Colonic mucosa (tissue), 4 donors: Measurements from ENCODE around the gene PAGR1. TPM values are rescaled to one million over a fixed set of nuclear protein-coding genes. Genes with fewer than 3 reads are reported as not detected.
A peak's percentile ranks its signal among the peaks of the same experiment; 100 is the strongest.
"Not testable (repeated sequence)": the region's sequence is repeated elsewhere in the genome, so short reads cannot be mapped to it uniquely, and the experiment has no call there.

Source experiments
- DNase-seq: peaks from one replicate; pipeline ENCODE4 v3.0.0-alpha.2; 2020
- H3K27ac ChIP-seq: fragments of 200-600 bp; one replicate; pipeline ENCODE4 v1.8.0; 2021
- H3K27me3 ChIP-seq: fragments of 200-600 bp; one replicate; pipeline ENCODE4 v1.8.0; 2021
- H3K36me3 ChIP-seq: fragments of 200-600 bp; one replicate; pipeline ENCODE4 v1.8.0; 2021
- H3K4me1 ChIP-seq: fragments of 200-600 bp; one replicate; pipeline ENCODE4 v1.8.0; 2021; ENCODE audit warnings: mild to moderate bottlenecking
- H3K4me3 ChIP-seq: fragments of 200-600 bp; one replicate; pipeline ENCODE4 v1.8.0; 2021
- H3K9ac ChIP-seq, 2 donors: one replicate each; pipeline ENCODE4 v1.7.0; 2013; ENCODE audit warnings: control low read depth in 2 of 2, low read depth in 2 of 2, low read length in 2 of 2
- H3K9me3 ChIP-seq: fragments of 200-600 bp; one replicate; pipeline ENCODE4 v1.8.0; 2021
- CTCF ChIP-seq: fragments of 200-600 bp; IDR thresholded peaks from one replicate; pipeline ENCODE4 v1.8.0; 2022; ENCODE audit warnings: antibody characterized with exemption, mild to moderate bottlenecking
- intact Hi-C: fragments of 100-400 bp; cut with DNase I; formaldehyde crosslinking; loops from one replicate; pipeline ENCODE4 v1.14.1; 2022
- total RNA-seq, 2 donors: library from RNA; stranded (reverse); fragmentation: NEBNext Ultra II Directional in 1 of 2; extraction: Animal tissue kit (Norgen Biotek cat#: 25700) in 1 of 2; gene quantifications; one replicate each; pipeline ENCODE4 v1.2.1, GENCODE V29; 2021
- donor health status: healthy.
- donor health status: DM: no; HTN: no; CAD: no.
- donor health status: DM: no; HTN: no; CAD: no.

PAGR1 gene
- total RNA-seq, 2 donors from 2014 or later = 16.0 to 45.0 TPM

- Histone ChIP-seq H3K4me3 (peak within 1 kb of the TSS; percentile 89), H3K36me3 (no peaks in the 10 kb centered on the region), H3K27ac (peak within 1 kb of the TSS; percentile 86), H3K9ac (peak within 1 kb of the TSS; percentile 84 to 86), H3K4me1 (peaks cover 8% of the 10 kb centered on the region), H3K27me3 (no peaks in the 10 kb centered on the region), H3K9me3 (no peaks in the 10 kb centered on the region)
- intact Hi-C loops = loop anchor here (5.0 kb wide), 2 partner anchors 144 to 159 kb away; partner anchors contain the start of gene C16orf92
- DNase-seq = peak; percentile 95
- peak; percentile 37 for TF ChIP-seq CTCF
Observed at GRCh38 chr16:29862884-29863668, 47.1 kb downstream of the PAGR1 start, which contains the start of gene CDIPT. TSS of gene CDIPT (minus strand) at chr16:29863226. CDS start at chr16:29862857, 369 bp downstream.

- TF ChIP-seq CTCF = no peak
- peak overlapping the region; percentile 86 for H3K27ac ChIP-seq
- H3K4me3 ChIP-seq = peak overlapping the region; percentile 89
- H3K27me3 ChIP-seq = no peaks in the 10 kb centered on the region
- peaks cover 8% of the 10 kb centered on the region for H3K4me1 ChIP-seq
- no peak for DNase-seq
- H3K9ac ChIP-seq = peak overlapping the region in 1 of 2 donors; percentile 84
- intact Hi-C loops = loop anchor here (5.0 kb wide), 2 partner anchors 144 to 159 kb away; partner anchors contain the start of gene C16orf92
- H3K9me3 ChIP-seq = no peaks in the 10 kb centered on the region
- no peaks in the 10 kb centered on the region for H3K36me3 ChIP-seq
Observed at GRCh38 chr16:29863669-29863984, 47.7 kb downstream of the PAGR1 start.

- no peak for TF ChIP-seq CTCF
- Histone ChIP-seq H3K36me3 (no peaks in the 10 kb centered on the region), H3K4me3 (no peak overlapping the region), H3K9ac (no peak overlapping the region), H3K9me3 (no peaks in the 10 kb centered on the region), H3K4me1 (peaks cover 8% of the 10 kb centered on the region), H3K27me3 (no peaks in the 10 kb centered on the region), H3K27ac (no peak overlapping the region)
- intact Hi-C loops = loop anchor here (5.0 kb wide), 2 partner anchors 143 to 158 kb away; partner anchors contain the start of gene C16orf92
- no peak for DNase-seq
Observed at GRCh38 chr16:29864205-29864604, 48.3 kb downstream of the PAGR1 start.

- H3K9ac ChIP-seq = no peak overlapping the region
- H3K36me3 ChIP-seq = no peaks in the 10 kb centered on the region
- H3K27me3 ChIP-seq = no peaks in the 10 kb centered on the region
- no peaks in the 10 kb centered on the region for H3K9me3 ChIP-seq
- H3K27ac ChIP-seq = no peak overlapping the region
- intact Hi-C loops = no loop called here
- DNase-seq = no peak
- no peak overlapping the region for H3K4me3 ChIP-seq
- no peaks in the 10 kb centered on the region for H3K4me1 ChIP-seq
- TF ChIP-seq CTCF = no peak
Observed at GRCh38 chr16:29868396-29869009, 52.6 kb downstream of the PAGR1 start.

- H3K9ac ChIP-seq, H3K27me3 ChIP-seq, H3K4me3 ChIP-seq, H3K27ac ChIP-seq, intact Hi-C loops, DNase-seq, H3K9me3 ChIP-seq, H3K4me1 ChIP-seq, H3K36me3 ChIP-seq: not testable (repeated sequence)
Observed at GRCh38 chr16:29869067-29869466, 53.1 kb downstream of the PAGR1 start.

Other genes with a start within 250 kb of the PAGR1 start
- 1 to 10 TPM; 2.3 to 3.7 TPM for gene SPN, start 152.9 kb upstream of the PAGR1 start, total RNA-seq
- 100 to 1,000 TPM in 1 of 2 donors, 10 to 100 TPM in 1; 54.7 to 102 TPM for gene QPRT, start 137.0 kb upstream of the PAGR1 start, total RNA-seq
- 1 to 10 TPM; 1.7 TPM for gene C16orf54, start 70.2 kb upstream of the PAGR1 start, total RNA-seq
- gene ZG16, start 37.9 kb upstream of the PAGR1 start, total RNA-seq = 100 to 1,000 TPM; 280 to 758 TPM
- 100 to 1,000 TPM in 1 of 2 donors, 10 to 100 TPM in 1; 60.7 to 150 TPM for gene KIF22, start 25.4 kb upstream of the PAGR1 start, total RNA-seq
- 100 to 1,000 TPM; 286 to 441 TPM for gene MAZ, start 9.6 kb upstream of the PAGR1 start, total RNA-seq
- gene PRRT2, start 4.0 kb upstream of the PAGR1 start, total RNA-seq = 1 to 10 TPM; 1.4 to 1.7 TPM
- 100 to 1,000 TPM; 427 to 450 TPM for gene MVP, start 4.3 kb downstream of the PAGR1 start, total RNA-seq
- 10 to 100 TPM; 58.1 to 62.7 TPM for gene CDIPT, start 47.1 kb downstream of the PAGR1 start, total RNA-seq
- 10 to 100 TPM; 11.2 to 12.1 TPM for gene SEZ6L2, start 83.4 kb downstream of the PAGR1 start, total RNA-seq
- gene ASPHD1, start 84.3 kb downstream of the PAGR1 start, total RNA-seq = 1 to 10 TPM; 1.5 to 3.9 TPM
- 10 to 100 TPM; 17.7 to 28.8 TPM for gene KCTD13, start 110.1 kb downstream of the PAGR1 start, total RNA-seq
- gene TMEM219, start 145.9 kb downstream of the PAGR1 start, total RNA-seq = 100 to 1,000 TPM; 149 to 174 TPM
- gene TAOK2, start 157.7 kb downstream of the PAGR1 start, total RNA-seq = 10 to 100 TPM; 37.4 to 62.3 TPM
- gene HIRIP3, start 179.5 kb downstream of the PAGR1 start, total RNA-seq = 10 to 100 TPM in 1 of 2 donors, 1 to 10 TPM in 1; 7.5 to 18.4 TPM
- 10 to 100 TPM; 46.9 to 80.2 TPM for gene INO80E, start 180.1 kb downstream of the PAGR1 start, total RNA-seq
- 10 to 100 TPM in 1 of 2 donors, 1 to 10 TPM in 1; 4.8 to 12.9 TPM for gene DOC2A, start 194.9 kb downstream of the PAGR1 start, total RNA-seq
- gene C16orf92, start 207.0 kb downstream of the PAGR1 start, total RNA-seq = not detected
- under 1 TPM; 0.16 to 0.49 TPM for gene TLCD3B, start 215.1 kb downstream of the PAGR1 start, total RNA-seq
- 1,000 to 10,000 TPM; 2,396 to 2,926 TPM for gene ALDOA, start 249.6 kb downstream of the PAGR1 start, total RNA-seq